ENCODE results near the gene FRMD5.
"Not testable (repeated sequence)": the region's sequence is repeated elsewhere in the genome, so short reads cannot be mapped to it uniquely, and the experiment has no call there.

FRMD5 gene

DNA sequence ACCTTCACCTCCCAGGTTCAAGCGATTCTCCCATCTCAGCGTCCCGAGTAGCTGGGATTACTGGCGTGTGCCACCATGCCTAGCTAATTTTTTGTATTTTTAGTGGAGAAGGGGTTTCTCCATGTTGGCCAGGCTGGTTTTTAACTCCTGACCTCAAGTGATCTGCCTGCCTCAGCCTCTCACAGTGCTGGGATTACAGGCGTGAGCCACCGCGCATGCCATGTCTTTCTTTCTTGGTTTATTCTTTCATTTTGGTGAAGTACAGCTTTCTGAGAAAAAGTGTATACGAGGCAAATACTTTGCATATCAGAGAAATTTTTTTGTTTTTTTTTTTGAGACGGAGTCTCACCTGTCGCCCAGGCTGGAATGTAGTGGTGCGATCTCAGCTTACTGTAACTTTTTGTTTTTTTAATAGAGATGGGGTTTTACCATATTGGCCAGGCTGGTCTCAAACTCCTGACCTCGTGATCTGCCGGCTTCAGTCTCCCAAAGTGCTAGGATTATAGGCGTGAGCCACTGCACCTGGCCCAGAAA lies 363.5 kb downstream of the FRMD5 start:
- not testable (repeated sequence) for H3K27ac ChIP-seq (ENCODE audit: insufficient read depth in 1 of 2, low read depth in 1 of 2, low read length in 2 of 2, poor library complexity in 1 of 2, severe bottlenecking in 2 of 2); H3K4me3 ChIP-seq (ENCODE audit: control insufficient read depth in 1 of 7, extremely low read depth in 1 of 7, insufficient read depth in 4 of 7, low read depth in 2 of 7, low read length in 6 of 7); DNase-seq; H3K27me3 ChIP-seq (replicated peaks in 2 of 5; ENCODE audit: control insufficient read depth in 4 of 5, insufficient read depth in 5 of 5, low read length in 4 of 5); H3K9me3 ChIP-seq (ENCODE audit: control extremely low read depth in 1 of 5, control insufficient read depth in 4 of 5, insufficient read depth in 2 of 5, low read depth in 1 of 5, low read length in 4 of 5)
- Histone ChIP-seq H3K36me3 (ENCODE audit: control insufficient read depth in 4 of 4, insufficient read depth in 4 of 4, low read length in 3 of 4) (peaks cover 2 to 33% (median 9%) of the 10 kb centered on the region in 4 experiments), H3K4me1 (ENCODE audit: control extremely low read depth in 1 of 4, control insufficient read depth in 4 of 4, insufficient read depth in 4 of 4, low read length in 3 of 4) (peaks cover 6 to 19% (median 14%) of the 10 kb centered on the region in 4 experiments)
- POLR2A ChIA-PET = interaction anchor here (0.7 kb wide), 1 partner anchor 29 kb away, joined by 3 read pairs; no protein-coding TSS in a partner anchor
- 100% methylated on average over 10 of the region's 14 CpGs for WGBS (ENCODE audit: insufficient coverage)
- CTCF ChIA-PET = interaction anchor here (1.8 kb wide), 1 partner anchor 9 kb away, joined by 5 read pairs; no protein-coding TSS in a partner anchor

DNA sequence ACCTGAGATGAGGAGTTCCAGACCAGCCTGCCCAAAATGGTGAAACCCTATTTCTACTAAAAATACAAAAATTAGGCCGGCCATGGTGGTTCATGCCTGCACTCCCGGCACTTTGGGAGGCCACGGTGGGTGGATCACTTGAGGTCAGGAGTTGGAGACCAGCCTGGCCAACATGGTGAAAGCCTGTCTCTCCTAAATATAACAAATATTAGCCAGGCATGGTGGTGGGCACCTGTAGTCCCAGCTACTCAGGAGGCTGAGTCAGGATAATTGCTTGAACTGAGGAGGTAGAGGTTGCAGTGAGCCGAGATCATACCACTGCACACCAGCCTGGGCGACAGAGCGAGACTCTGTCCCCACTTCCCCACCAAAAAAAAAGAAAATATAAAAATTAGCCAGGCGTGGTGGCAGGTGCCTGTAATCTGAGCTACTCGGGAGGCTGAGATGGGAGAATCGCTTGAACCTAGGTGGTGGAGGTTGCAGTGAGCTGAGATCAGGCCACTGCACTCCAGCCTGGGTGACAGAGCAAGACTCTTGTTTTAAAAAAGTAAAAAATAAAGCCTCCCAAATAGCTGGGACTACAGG lies 364.3 kb downstream of the FRMD5 start:
- H3K9me3 ChIP-seq (ENCODE audit: control extremely low read depth in 1 of 5, control insufficient read depth in 4 of 5, insufficient read depth in 2 of 5, low read depth in 1 of 5, low read length in 4 of 5); H3K27ac ChIP-seq (ENCODE audit: insufficient read depth in 1 of 2, low read depth in 1 of 2, low read length in 2 of 2, poor library complexity in 1 of 2, severe bottlenecking in 2 of 2); DNase-seq; H3K4me3 ChIP-seq (ENCODE audit: control insufficient read depth in 1 of 7, extremely low read depth in 1 of 7, insufficient read depth in 4 of 7, low read depth in 2 of 7, low read length in 6 of 7); H3K27me3 ChIP-seq (replicated peaks in 2 of 5; ENCODE audit: control insufficient read depth in 4 of 5, insufficient read depth in 5 of 5, low read length in 4 of 5): not testable (repeated sequence)
- POLR2A ChIA-PET = interaction anchor here (0.7 kb wide), 1 partner anchor 29 kb away, joined by 3 read pairs; no protein-coding TSS in a partner anchor
- CTCF ChIA-PET = interaction anchor here (1.8 kb wide), 1 partner anchor 10 kb away, joined by 5 read pairs; no protein-coding TSS in a partner anchor
- WGBS (ENCODE audit: insufficient coverage) = 96% methylated on average over 6 of the region's 9 CpGs
- Histone ChIP-seq H3K36me3 (ENCODE audit: control insufficient read depth in 4 of 4, insufficient read depth in 4 of 4, low read length in 3 of 4) (peaks cover 2 to 25% (median 6%) of the 10 kb centered on the region in 4 experiments), H3K4me1 (ENCODE audit: control extremely low read depth in 1 of 4, control insufficient read depth in 4 of 4, insufficient read depth in 4 of 4, low read length in 3 of 4) (peaks cover 6 to 23% (median 20%) of the 10 kb centered on the region in 4 experiments)

DNA sequence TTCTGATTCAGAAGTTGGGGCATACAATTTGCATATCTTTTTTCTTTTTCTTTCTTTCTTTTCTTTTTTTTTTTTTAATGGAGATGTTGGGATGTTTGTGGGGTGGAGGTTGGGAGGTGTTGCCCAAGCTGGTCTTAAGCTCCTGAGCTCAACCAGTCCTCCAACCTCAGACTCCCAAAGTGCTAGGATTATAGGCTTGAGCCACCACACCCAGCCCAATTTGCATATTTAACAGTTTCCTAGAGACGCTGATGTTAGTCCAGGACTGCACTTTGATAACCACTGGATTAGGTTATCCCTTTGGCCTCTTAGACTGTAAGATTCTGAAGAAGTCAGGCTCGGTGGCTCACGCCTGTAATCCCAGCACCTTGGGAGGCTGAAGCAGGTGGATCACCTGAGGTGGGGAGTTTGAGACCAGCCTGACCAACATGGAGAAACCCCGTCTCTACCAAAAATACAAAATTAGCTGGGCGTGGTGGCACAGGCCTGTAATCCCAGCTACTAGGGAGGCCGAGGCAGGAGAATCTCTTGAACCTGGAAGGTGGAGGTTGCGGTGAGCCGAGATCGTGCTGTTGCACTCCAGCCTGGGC lies 365.0 kb downstream of the FRMD5 start:
- WGBS (ENCODE audit: insufficient coverage) = 97% methylated on average over 4 of the region's 9 CpGs
- POLR2A ChIA-PET; H3K9me3 ChIP-seq (ENCODE audit: control extremely low read depth in 1 of 5, control insufficient read depth in 4 of 5, insufficient read depth in 2 of 5, low read depth in 1 of 5, low read length in 4 of 5); H3K27me3 ChIP-seq (replicated peaks in 2 of 5; ENCODE audit: control insufficient read depth in 4 of 5, insufficient read depth in 5 of 5, low read length in 4 of 5); H3K27ac ChIP-seq (ENCODE audit: insufficient read depth in 1 of 2, low read depth in 1 of 2, low read length in 2 of 2, poor library complexity in 1 of 2, severe bottlenecking in 2 of 2); H3K4me3 ChIP-seq (ENCODE audit: control insufficient read depth in 1 of 7, extremely low read depth in 1 of 7, insufficient read depth in 4 of 7, low read depth in 2 of 7, low read length in 6 of 7); DNase-seq: not testable (repeated sequence)
- H3K36me3 ChIP-seq (ENCODE audit: control insufficient read depth in 4 of 4, insufficient read depth in 4 of 4, low read length in 3 of 4) = peaks cover 0 to 18% (median 4%) of the 10 kb centered on the region in 4 experiments
- peaks cover 6 to 23% (median 20%) of the 10 kb centered on the region in 4 experiments for H3K4me1 ChIP-seq (ENCODE audit: control extremely low read depth in 1 of 4, control insufficient read depth in 4 of 4, insufficient read depth in 4 of 4, low read length in 3 of 4)
- CTCF ChIA-PET = interaction anchor here (1.8 kb wide), 1 partner anchor 10 kb away, joined by 5 read pairs; no protein-coding TSS in a partner anchor

DNA sequence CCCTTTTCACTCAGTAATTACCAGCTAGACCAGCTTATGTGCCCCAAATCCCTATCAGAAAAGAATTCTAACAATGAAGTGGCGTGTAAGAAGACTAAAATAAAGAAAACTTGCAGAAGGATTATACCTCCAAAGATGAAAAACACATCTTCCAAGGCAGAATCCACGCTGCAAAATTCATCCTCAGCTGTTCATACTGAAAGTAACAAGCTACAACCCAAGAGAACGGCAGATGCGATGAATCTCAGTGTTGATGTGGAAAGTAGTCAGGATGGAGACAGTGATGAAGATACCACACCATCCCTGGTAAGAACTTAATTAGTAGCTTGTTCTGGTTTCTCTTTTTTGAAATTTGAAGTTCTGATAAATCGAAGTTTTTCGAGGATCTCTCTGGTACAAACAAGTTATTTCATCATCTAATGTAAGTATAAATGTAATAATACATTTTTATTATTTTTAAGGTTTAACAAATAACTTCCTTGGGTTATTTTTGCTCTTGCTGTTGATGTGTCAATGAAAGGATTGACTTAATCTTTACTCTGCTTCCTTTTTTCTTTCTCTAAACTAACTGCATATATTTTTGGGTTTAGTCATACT lies 366.9 kb downstream of the FRMD5 start:
- Histone ChIP-seq H3K27ac (ENCODE audit: insufficient read depth in 1 of 2, low read depth in 1 of 2, low read length in 2 of 2, poor library complexity in 1 of 2, severe bottlenecking in 2 of 2) (peak overlapping the region in 1 of 2 experiments; percentile 64), H3K4me3 (ENCODE audit: control insufficient read depth in 1 of 7, extremely low read depth in 1 of 7, insufficient read depth in 4 of 7, low read depth in 2 of 7, low read length in 6 of 7) (peak overlapping the region in 4 of 7 experiments; percentile 12 to 86 (median 79)), H3K27me3 (replicated peaks in 2 of 5; ENCODE audit: control insufficient read depth in 4 of 5, insufficient read depth in 5 of 5, low read length in 4 of 5) (no peaks in the 10 kb centered on the region), H3K36me3 (ENCODE audit: control insufficient read depth in 4 of 4, insufficient read depth in 4 of 4, low read length in 3 of 4) (peaks cover 0 to 13% (median 0%) of the 10 kb centered on the region in 4 experiments), H3K4me1 (ENCODE audit: control extremely low read depth in 1 of 4, control insufficient read depth in 4 of 4, insufficient read depth in 4 of 4, low read length in 3 of 4) (peaks cover 6 to 30% (median 30%) of the 10 kb centered on the region in 4 experiments), H3K9me3 (ENCODE audit: control extremely low read depth in 1 of 5, control insufficient read depth in 4 of 5, insufficient read depth in 2 of 5, low read depth in 1 of 5, low read length in 4 of 5) (no peaks in the 10 kb centered on the region)
- CTCF ChIA-PET = interaction anchor here (1.1 to 1.4 kb wide), 2 partner anchors 9 to 23 kb away, joined by 3 read pairs; no protein-coding TSS in a partner anchor
- DNase-seq = peak in 2 of 3 donors; percentile 8 to 14
- POLR2A ChIA-PET = no interaction called here
- WGBS (ENCODE audit: insufficient coverage) = 79% methylated on average over 2 of the region's 6 CpGs

DNA sequence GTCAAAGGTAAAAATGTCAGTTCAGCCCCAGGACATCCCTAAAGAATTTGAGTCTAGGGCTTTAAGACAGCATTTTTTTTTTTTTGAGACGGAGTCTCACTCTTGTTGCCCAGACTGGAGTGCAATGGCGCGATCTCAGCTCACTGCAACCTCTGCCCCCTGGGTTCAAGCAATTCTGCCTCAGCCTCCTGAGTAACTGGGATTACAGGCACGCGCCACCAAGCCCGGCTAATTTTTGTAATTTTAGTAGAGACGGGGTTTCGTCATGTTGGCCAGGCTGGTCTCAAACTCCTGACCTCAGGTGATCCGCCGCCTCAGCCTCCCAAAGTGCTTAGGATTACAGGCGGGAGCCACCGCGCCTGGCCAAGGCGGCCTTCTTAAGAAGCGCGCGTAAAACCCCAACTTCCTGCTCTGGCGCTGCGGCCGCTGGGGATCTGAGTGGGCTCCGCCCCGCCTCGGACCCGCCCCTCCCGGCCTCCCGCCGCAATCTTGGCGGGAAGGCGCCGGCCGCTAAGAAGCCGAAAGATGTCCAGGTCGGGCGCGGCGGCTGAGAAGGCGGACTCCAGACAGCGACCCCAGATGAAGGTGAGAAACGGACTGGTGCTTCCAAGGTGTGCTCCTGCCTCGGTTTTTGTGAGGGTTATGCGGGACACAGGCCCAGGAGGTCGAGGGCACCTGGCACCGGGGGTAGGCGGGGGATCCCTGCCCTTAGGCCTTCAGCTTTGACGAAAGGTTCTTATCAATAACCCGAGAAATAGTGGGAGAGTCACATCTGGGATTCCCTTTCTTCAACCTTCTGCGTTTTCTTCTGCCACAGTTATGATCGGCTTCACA lies 368.3 kb downstream of the FRMD5 start, which contains the start of gene WDR76:
WDR76 (plus strand) TSS at position 495 of the 834 bp plus-strand sequence; CDS start at position 526, 31 bp downstream.
- Histone ChIP-seq H3K9me3 (ENCODE audit: control extremely low read depth in 1 of 5, control insufficient read depth in 4 of 5, insufficient read depth in 2 of 5, low read depth in 1 of 5, low read length in 4 of 5) (no peaks in the 10 kb centered on the region), H3K27ac (ENCODE audit: insufficient read depth in 1 of 2, low read depth in 1 of 2, low read length in 2 of 2, poor library complexity in 1 of 2, severe bottlenecking in 2 of 2) (peak within 1 kb of the TSS in 1 of 2 experiments; percentile 64), H3K4me1 (ENCODE audit: control extremely low read depth in 1 of 4, control insufficient read depth in 4 of 4, insufficient read depth in 4 of 4, low read length in 3 of 4) (peaks cover 6 to 38% (median 35%) of the 10 kb centered on the region in 4 experiments), H3K4me3 (ENCODE audit: control insufficient read depth in 1 of 7, extremely low read depth in 1 of 7, insufficient read depth in 4 of 7, low read depth in 2 of 7, low read length in 6 of 7) (peak within 1 kb of the TSS; percentile 48 to 86 (median 72)), H3K36me3 (ENCODE audit: control insufficient read depth in 4 of 4, insufficient read depth in 4 of 4, low read length in 3 of 4) (peaks cover 0 to 8% (median 0%) of the 10 kb centered on the region in 4 experiments), H3K27me3 (replicated peaks in 2 of 5; ENCODE audit: control insufficient read depth in 4 of 5, insufficient read depth in 5 of 5, low read length in 4 of 5) (no peaks in the 10 kb centered on the region)
- CTCF ChIA-PET = interaction anchor here (1.4 kb wide), 1 partner anchor 10 kb away, joined by 3 read pairs; no protein-coding TSS in a partner anchor
- DNase-seq = peak; percentile 72 to 81 (median 78)
- 12% methylated on average over 35 of the region's 48 CpGs for WGBS (ENCODE audit: insufficient coverage)
- POLR2A ChIA-PET = no interaction called here

DNA sequence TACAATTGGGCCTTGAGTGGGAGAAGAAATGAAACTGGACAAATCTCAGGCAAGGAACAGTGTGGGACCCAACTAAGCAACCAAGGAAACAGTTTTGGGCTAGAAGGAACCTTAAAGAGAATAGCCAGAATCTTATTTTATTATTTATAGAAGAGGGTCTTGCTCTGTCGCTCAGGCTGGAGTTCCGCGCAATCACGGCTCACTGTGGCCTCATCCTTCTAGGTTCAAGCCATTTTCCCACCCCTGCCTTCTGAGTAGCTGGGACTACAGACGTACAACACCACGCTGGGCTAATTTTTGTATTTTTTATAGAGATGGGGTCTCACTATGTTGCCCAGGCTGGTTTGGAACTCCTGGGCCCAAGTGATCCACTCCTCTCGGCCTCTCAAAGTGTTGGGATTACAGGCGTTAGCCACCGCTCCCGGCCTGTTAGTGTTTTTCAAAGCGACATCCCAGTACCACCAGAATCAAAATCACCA lies 369.0 kb downstream of the FRMD5 start:
- DNase-seq = no peak
- Histone ChIP-seq H3K27me3 (replicated peaks in 2 of 5; ENCODE audit: control insufficient read depth in 4 of 5, insufficient read depth in 5 of 5, low read length in 4 of 5) (no peaks in the 10 kb centered on the region), H3K27ac (ENCODE audit: insufficient read depth in 1 of 2, low read depth in 1 of 2, low read length in 2 of 2, poor library complexity in 1 of 2, severe bottlenecking in 2 of 2) (peak overlapping the region in 1 of 2 experiments; percentile 64), H3K4me3 (ENCODE audit: control insufficient read depth in 1 of 7, extremely low read depth in 1 of 7, insufficient read depth in 4 of 7, low read depth in 2 of 7, low read length in 6 of 7) (peak overlapping the region in 6 of 7 experiments; percentile 38 to 86 (median 74)), H3K9me3 (ENCODE audit: control extremely low read depth in 1 of 5, control insufficient read depth in 4 of 5, insufficient read depth in 2 of 5, low read depth in 1 of 5, low read length in 4 of 5) (no peaks in the 10 kb centered on the region), H3K4me1 (ENCODE audit: control extremely low read depth in 1 of 4, control insufficient read depth in 4 of 4, insufficient read depth in 4 of 4, low read length in 3 of 4) (peaks cover 6 to 38% (median 35%) of the 10 kb centered on the region in 4 experiments), H3K36me3 (ENCODE audit: control insufficient read depth in 4 of 4, insufficient read depth in 4 of 4, low read length in 3 of 4) (peaks cover 0 to 8% (median 0%) of the 10 kb centered on the region in 4 experiments)
- ChIA-PET POLR2A (no interaction called here), CTCF (no interaction called here)
- WGBS (ENCODE audit: insufficient coverage) = 100% methylated on average over 5 of the region's 11 CpGs
